WTC11 (cell line): ENCODE measurements around the gene YY2. TPM values are rescaled to one million over a fixed set of nuclear protein-coding genes. Genes with fewer than 3 reads are reported as not detected.

Experiments
- ATF1 ChIP-seq: sonication (generic); formaldehyde crosslinking; IDR thresholded peaks from 2 replicates; pipeline ENCODE4 v1.8.1; 2023; ENCODE audit warnings: mild to moderate bottlenecking, moderate library complexity, missing genetic modification reagents
- CREB1 ChIP-seq: sonication (generic); formaldehyde crosslinking; IDR thresholded peaks from 2 replicates; pipeline ENCODE4 v1.8.0; 2023; ENCODE audit warnings: mild to moderate bottlenecking, missing genetic modification reagents
- ETV6 ChIP-seq: sonication (generic); formaldehyde crosslinking; IDR thresholded peaks from 2 replicates; pipeline ENCODE4 v1.8.1; 2022; ENCODE audit warnings: mild to moderate bottlenecking, missing genetic modification reagents
- GRHL2 ChIP-seq: fragments of 250-450 bp; sonication (Bioruptor Pico); IDR thresholded peaks from 2 replicates; pipeline ENCODE4 v1.8.0; 2022; ENCODE audit warnings: mild to moderate bottlenecking, moderate library complexity; ENCODE audit not compliant: insufficient replicate concordance, severe bottlenecking
- MXD4 ChIP-seq: fragments of 250-450 bp; sonication (Bioruptor Pico); IDR thresholded peaks from 2 replicates; pipeline ENCODE4 v1.8.0; 2021; ENCODE audit warnings: mild to moderate bottlenecking, moderate library complexity, borderline replicate concordance
- MYBL2 ChIP-seq: sonication (generic); formaldehyde crosslinking; IDR thresholded peaks from 2 replicates; pipeline ENCODE4 v1.8.1; 2023; ENCODE audit warnings: mild to moderate bottlenecking, moderate library complexity, missing genetic modification reagents
- NFATC4 ChIP-seq: fragments of 250-450 bp; sonication (Bioruptor Pico); IDR thresholded peaks from 2 replicates; pipeline ENCODE4 v1.9.0; 2021; ENCODE audit warnings: mild to moderate bottlenecking
- NFYB ChIP-seq: sonication (generic); formaldehyde crosslinking; conservative IDR thresholded peaks from 2 replicates; pipeline ENCODE4 v1.8.0; 2022; ENCODE audit warnings: low read depth, missing genetic modification reagents
- NR3C1 ChIP-seq: sonication (generic); formaldehyde crosslinking; conservative IDR thresholded peaks from 2 replicates; pipeline ENCODE4 v1.8.1; 2023; ENCODE audit warnings: low read depth, mild to moderate bottlenecking, missing genetic modification reagents
- OVOL2 ChIP-seq: fragments of 250-450 bp; sonication (Bioruptor Pico); IDR thresholded peaks from 2 replicates; pipeline ENCODE4 v1.9.0; 2021; ENCODE audit warnings: mild to moderate bottlenecking, borderline replicate concordance
- ZNF263 ChIP-seq: sonication (generic); formaldehyde crosslinking; IDR thresholded peaks from 2 replicates; pipeline ENCODE4 v1.8.1; 2022; ENCODE audit warnings: low read depth, mild to moderate bottlenecking, moderate library complexity, missing genetic modification reagents
- total RNA-seq: library from RNA; stranded (reverse); gene quantifications from 3 replicates; pipeline ENCODE4 v1.2.3, GENCODE V29; 2021
- TF ChIP-seq, protein P1 (sequence below): fragments of 250-450 bp; sonication (Bioruptor Pico); IDR thresholded peaks from 2 replicates; pipeline ENCODE4 v1.9.0; 2021; ENCODE audit warnings: mild to moderate bottlenecking, borderline replicate concordance
- TF ChIP-seq, protein P2 (sequence below): sonication (generic); formaldehyde crosslinking; IDR thresholded peaks from 2 replicates; pipeline ENCODE4 v1.8.1; 2022; ENCODE audit warnings: missing genetic modification reagents, borderline replicate concordance
- TF ChIP-seq, protein P3 (sequence below): fragments of 250-450 bp; sonication (Bioruptor Pico); IDR thresholded peaks from 2 replicates; pipeline ENCODE4 v1.9.0; 2021; ENCODE audit warnings: mild to moderate bottlenecking
- TF ChIP-seq, protein P4 (sequence below): sonication (generic); formaldehyde crosslinking; IDR thresholded peaks from 2 replicates; pipeline ENCODE4 v1.8.1; 2022; ENCODE audit warnings: low read depth, missing genetic modification reagents, borderline replicate concordance
- TF ChIP-seq, protein P5 (sequence below): sonication (generic); formaldehyde crosslinking; IDR thresholded peaks from 2 replicates; pipeline ENCODE4 v1.8.0; 2022; ENCODE audit warnings: mild to moderate bottlenecking, missing genetic modification reagents
- TF ChIP-seq, protein P6 (sequence below): fragments of 250-450 bp; sonication (Bioruptor Pico); IDR thresholded peaks from 2 replicates; pipeline ENCODE4 v1.9.0; 2021; ENCODE audit warnings: mild to moderate bottlenecking
- TF ChIP-seq, protein P7 (sequence below): sonication (generic); formaldehyde crosslinking; IDR thresholded peaks from 2 replicates; pipeline ENCODE4 v1.8.1; 2023; ENCODE audit warnings: mild to moderate bottlenecking, missing genetic modification reagents
- TF ChIP-seq, protein P8 (sequence below): sonication (generic); formaldehyde crosslinking; IDR thresholded peaks from 2 replicates; pipeline ENCODE4 v1.8.1; 2023; ENCODE audit warnings: mild to moderate bottlenecking, missing genetic modification reagents, borderline replicate concordance

Gene YY2
- total RNA-seq, 1 experiment from 2014 or later: 1.4 TPM

DNA sequence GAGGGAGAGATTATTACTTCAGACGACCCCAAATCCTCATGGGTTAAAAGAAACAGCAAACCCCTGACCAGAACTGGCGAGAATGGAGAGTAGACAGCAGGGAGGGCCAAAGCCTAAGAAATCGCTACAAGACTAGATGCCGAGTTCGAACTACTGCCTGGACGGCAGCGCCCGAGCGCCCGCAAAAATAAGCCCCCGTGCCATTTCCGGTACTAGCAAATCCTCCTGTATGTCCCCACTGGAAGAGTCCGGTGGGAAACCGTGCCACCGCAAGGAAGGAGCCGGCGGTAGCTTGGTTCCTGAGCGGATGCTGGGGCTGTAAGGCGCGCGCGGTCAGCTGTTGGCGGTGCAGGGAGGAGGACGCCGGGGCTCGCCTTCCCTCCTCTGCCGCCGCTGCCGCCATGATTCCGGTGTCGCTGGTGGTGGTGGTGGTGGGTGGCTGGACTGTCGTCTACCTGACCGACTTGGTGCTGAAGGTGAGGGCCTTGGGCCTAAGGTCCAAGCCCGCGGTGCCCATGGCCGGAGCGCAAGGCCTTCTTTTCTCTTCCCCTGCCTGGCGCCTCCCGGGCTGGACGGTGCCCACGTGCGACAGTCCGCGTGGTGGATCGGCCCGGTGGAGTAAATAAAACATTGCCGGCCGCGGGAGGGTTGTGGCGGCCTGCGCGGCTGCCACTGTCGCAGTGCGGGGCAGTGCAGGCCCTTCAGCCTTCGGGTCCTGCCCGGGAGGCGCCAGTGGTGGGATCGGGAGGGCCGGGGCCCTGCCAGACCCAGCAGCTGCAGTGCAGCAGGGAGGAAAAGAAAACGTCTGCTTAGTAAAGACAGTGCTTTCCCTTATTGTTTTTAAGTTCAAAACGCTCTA is 16.2 kb upstream of the YY2 start, which contains the start of gene MBTPS2 (continued):
- TF ChIP-seq, protein P1, sequence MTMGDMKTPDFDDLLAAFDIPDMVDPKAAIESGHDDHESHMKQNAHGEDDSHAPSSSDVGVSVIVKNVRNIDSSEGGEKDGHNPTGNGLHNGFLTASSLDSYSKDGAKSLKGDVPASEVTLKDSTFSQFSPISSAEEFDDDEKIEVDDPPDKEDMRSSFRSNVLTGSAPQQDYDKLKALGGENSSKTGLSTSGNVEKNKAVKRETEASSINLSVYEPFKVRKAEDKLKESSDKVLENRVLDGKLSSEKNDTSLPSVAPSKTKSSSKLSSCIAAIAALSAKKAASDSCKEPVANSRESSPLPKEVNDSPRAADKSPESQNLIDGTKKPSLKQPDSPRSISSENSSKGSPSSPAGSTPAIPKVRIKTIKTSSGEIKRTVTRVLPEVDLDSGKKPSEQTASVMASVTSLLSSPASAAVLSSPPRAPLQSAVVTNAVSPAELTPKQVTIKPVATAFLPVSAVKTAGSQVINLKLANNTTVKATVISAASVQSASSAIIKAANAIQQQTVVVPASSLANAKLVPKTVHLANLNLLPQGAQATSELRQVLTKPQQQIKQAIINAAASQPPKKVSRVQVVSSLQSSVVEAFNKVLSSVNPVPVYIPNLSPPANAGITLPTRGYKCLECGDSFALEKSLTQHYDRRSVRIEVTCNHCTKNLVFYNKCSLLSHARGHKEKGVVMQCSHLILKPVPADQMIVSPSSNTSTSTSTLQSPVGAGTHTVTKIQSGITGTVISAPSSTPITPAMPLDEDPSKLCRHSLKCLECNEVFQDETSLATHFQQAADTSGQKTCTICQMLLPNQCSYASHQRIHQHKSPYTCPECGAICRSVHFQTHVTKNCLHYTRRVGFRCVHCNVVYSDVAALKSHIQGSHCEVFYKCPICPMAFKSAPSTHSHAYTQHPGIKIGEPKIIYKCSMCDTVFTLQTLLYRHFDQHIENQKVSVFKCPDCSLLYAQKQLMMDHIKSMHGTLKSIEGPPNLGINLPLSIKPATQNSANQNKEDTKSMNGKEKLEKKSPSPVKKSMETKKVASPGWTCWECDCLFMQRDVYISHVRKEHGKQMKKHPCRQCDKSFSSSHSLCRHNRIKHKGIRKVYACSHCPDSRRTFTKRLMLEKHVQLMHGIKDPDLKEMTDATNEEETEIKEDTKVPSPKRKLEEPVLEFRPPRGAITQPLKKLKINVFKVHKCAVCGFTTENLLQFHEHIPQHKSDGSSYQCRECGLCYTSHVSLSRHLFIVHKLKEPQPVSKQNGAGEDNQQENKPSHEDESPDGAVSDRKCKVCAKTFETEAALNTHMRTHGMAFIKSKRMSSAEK (CRISPR knock-in tag): no peak
- TF ChIP-seq MYBL2 (CRISPR knock-in tag) (peak; percentile 66; the same call in 1 of the 2 replicates), ETV6 (peak; percentile 88), NFYB (CRISPR knock-in tag) (no peak), ZNF263 (CRISPR knock-in tag) (no peak), ATF1 (CRISPR knock-in tag) (no peak), MXD4 (CRISPR knock-in tag) (no peak), NFATC4 (CRISPR knock-in tag) (no peak), OVOL2 (CRISPR knock-in tag) (no peak), GRHL2 (CRISPR knock-in tag) (no peak), NR3C1 (CRISPR knock-in tag) (no peak), CREB1 (CRISPR knock-in tag) (no peak; the same call in 1 of the 2 replicates)
- TF ChIP-seq, protein P2, sequence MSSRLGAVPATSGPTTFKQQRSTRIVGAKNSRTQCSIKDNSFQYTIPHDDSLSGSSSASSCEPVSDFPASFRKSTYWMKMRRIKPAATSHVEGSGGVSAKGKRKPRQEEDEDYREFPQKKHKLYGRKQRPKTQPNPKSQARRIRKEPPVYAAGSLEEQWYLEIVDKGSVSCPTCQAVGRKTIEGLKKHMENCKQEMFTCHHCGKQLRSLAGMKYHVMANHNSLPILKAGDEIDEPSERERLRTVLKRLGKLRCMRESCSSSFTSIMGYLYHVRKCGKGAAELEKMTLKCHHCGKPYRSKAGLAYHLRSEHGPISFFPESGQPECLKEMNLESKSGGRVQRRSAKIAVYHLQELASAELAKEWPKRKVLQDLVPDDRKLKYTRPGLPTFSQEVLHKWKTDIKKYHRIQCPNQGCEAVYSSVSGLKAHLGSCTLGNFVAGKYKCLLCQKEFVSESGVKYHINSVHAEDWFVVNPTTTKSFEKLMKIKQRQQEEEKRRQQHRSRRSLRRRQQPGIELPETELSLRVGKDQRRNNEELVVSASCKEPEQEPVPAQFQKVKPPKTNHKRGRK (CRISPR knock-in tag): no peak
- TF ChIP-seq, protein P3, sequence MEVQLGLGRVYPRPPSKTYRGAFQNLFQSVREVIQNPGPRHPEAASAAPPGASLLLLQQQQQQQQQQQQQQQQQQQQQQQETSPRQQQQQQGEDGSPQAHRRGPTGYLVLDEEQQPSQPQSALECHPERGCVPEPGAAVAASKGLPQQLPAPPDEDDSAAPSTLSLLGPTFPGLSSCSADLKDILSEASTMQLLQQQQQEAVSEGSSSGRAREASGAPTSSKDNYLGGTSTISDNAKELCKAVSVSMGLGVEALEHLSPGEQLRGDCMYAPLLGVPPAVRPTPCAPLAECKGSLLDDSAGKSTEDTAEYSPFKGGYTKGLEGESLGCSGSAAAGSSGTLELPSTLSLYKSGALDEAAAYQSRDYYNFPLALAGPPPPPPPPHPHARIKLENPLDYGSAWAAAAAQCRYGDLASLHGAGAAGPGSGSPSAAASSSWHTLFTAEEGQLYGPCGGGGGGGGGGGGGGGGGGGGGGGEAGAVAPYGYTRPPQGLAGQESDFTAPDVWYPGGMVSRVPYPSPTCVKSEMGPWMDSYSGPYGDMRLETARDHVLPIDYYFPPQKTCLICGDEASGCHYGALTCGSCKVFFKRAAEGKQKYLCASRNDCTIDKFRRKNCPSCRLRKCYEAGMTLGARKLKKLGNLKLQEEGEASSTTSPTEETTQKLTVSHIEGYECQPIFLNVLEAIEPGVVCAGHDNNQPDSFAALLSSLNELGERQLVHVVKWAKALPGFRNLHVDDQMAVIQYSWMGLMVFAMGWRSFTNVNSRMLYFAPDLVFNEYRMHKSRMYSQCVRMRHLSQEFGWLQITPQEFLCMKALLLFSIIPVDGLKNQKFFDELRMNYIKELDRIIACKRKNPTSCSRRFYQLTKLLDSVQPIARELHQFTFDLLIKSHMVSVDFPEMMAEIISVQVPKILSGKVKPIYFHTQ (CRISPR knock-in tag): no peak
- TF ChIP-seq, protein P4, sequence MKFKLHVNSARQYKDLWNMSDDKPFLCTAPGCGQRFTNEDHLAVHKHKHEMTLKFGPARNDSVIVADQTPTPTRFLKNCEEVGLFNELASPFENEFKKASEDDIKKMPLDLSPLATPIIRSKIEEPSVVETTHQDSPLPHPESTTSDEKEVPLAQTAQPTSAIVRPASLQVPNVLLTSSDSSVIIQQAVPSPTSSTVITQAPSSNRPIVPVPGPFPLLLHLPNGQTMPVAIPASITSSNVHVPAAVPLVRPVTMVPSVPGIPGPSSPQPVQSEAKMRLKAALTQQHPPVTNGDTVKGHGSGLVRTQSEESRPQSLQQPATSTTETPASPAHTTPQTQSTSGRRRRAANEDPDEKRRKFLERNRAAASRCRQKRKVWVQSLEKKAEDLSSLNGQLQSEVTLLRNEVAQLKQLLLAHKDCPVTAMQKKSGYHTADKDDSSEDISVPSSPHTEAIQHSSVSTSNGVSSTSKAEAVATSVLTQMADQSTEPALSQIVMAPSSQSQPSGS (CRISPR knock-in tag): no peak
- TF ChIP-seq, protein P5, sequence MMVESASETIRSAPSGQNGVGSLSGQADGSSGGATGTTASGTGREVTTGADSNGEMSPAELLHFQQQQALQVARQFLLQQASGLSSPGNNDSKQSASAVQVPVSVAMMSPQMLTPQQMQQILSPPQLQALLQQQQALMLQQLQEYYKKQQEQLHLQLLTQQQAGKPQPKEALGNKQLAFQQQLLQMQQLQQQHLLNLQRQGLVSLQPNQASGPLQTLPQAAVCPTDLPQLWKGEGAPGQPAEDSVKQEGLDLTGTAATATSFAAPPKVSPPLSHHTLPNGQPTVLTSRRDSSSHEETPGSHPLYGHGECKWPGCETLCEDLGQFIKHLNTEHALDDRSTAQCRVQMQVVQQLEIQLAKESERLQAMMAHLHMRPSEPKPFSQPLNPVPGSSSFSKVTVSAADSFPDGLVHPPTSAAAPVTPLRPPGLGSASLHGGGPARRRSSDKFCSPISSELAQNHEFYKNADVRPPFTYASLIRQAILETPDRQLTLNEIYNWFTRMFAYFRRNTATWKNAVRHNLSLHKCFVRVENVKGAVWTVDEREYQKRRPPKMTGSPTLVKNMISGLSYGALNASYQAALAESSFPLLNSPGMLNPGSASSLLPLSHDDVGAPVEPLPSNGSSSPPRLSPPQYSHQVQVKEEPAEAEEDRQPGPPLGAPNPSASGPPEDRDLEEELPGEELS: no peak; the same call in 1 of the 2 replicates
- TF ChIP-seq, protein P6, sequence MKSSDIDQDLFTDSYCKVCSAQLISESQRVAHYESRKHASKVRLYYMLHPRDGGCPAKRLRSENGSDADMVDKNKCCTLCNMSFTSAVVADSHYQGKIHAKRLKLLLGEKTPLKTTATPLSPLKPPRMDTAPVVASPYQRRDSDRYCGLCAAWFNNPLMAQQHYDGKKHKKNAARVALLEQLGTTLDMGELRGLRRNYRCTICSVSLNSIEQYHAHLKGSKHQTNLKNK (CRISPR knock-in tag): no peak
- TF ChIP-seq, protein P7, sequence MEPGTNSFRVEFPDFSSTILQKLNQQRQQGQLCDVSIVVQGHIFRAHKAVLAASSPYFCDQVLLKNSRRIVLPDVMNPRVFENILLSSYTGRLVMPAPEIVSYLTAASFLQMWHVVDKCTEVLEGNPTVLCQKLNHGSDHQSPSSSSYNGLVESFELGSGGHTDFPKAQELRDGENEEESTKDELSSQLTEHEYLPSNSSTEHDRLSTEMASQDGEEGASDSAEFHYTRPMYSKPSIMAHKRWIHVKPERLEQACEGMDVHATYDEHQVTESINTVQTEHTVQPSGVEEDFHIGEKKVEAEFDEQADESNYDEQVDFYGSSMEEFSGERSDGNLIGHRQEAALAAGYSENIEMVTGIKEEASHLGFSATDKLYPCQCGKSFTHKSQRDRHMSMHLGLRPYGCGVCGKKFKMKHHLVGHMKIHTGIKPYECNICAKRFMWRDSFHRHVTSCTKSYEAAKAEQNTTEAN (CRISPR knock-in tag): 0 out of 2 replicates have a peak, but pooled peaks have one; percentile 30
- TF ChIP-seq, protein P8, sequence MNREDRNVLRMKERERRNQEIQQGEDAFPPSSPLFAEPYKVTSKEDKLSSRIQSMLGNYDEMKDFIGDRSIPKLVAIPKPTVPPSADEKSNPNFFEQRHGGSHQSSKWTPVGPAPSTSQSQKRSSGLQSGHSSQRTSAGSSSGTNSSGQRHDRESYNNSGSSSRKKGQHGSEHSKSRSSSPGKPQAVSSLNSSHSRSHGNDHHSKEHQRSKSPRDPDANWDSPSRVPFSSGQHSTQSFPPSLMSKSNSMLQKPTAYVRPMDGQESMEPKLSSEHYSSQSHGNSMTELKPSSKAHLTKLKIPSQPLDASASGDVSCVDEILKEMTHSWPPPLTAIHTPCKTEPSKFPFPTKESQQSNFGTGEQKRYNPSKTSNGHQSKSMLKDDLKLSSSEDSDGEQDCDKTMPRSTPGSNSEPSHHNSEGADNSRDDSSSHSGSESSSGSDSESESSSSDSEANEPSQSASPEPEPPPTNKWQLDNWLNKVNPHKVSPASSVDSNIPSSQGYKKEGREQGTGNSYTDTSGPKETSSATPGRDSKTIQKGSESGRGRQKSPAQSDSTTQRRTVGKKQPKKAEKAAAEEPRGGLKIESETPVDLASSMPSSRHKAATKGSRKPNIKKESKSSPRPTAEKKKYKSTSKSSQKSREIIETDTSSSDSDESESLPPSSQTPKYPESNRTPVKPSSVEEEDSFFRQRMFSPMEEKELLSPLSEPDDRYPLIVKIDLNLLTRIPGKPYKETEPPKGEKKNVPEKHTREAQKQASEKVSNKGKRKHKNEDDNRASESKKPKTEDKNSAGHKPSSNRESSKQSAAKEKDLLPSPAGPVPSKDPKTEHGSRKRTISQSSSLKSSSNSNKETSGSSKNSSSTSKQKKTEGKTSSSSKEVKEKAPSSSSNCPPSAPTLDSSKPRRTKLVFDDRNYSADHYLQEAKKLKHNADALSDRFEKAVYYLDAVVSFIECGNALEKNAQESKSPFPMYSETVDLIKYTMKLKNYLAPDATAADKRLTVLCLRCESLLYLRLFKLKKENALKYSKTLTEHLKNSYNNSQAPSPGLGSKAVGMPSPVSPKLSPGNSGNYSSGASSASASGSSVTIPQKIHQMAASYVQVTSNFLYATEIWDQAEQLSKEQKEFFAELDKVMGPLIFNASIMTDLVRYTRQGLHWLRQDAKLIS (CRISPR knock-in tag): no peak; the same call in 1 of the 2 replicates
